HG02763 (cell line): ENCODE data around the gene KCNC1.

Experiments used
- ATAC-seq: cut with Tn5 transposase; IDR thresholded peaks from one replicate; pipeline ENCODE4 v1.9.1; 2021; ENCODE audit warnings: mild to moderate bottlenecking, moderate library complexity; ENCODE audit not compliant: unreplicated experiment

The KCNC1 gene

GRCh38 chr11:17752144-17752543 is 17.6 kb downstream of the KCNC1 start:
- no peak for ATAC-seq

GRCh38 chr11:17753153-17753552 is 18.6 kb downstream of the KCNC1 start:
- no peak for ATAC-seq

GRCh38 chr11:17753641-17754040 is 19.1 kb downstream of the KCNC1 start:
- no peak for ATAC-seq

- ATAC-seq: no peak
Measured at GRCh38 chr11:17755891-17756290, 21.3 kb downstream of the KCNC1 start.

GRCh38 chr11:17760102-17761029 is 25.8 kb downstream of the KCNC1 start:
- peak; percentile 50 for ATAC-seq

GRCh38 chr11:17762309-17762974 is 27.9 kb downstream of the KCNC1 start:
- no peak for ATAC-seq

GRCh38 chr11:17763244-17763643 is 28.7 kb downstream of the KCNC1 start:
- no peak for ATAC-seq

- ATAC-seq: no peak
Measured at GRCh38 chr11:17763703-17764102, 29.1 kb downstream of the KCNC1 start.

GRCh38 chr11:17764446-17765218 is 30.1 kb downstream of the KCNC1 start:
- no peak for ATAC-seq

- no peak for ATAC-seq
Measured at GRCh38 chr11:17765356-17766072, 30.9 kb downstream of the KCNC1 start.

- no peak for ATAC-seq
Measured at GRCh38 chr11:17766073-17766359, 31.4 kb downstream of the KCNC1 start.

- no peak for ATAC-seq
Measured at GRCh38 chr11:17766590-17766989, 32.0 kb downstream of the KCNC1 start.

- no peak for ATAC-seq
Measured at GRCh38 chr11:17767301-17767885, 32.8 kb downstream of the KCNC1 start.

- no peak for ATAC-seq
Measured at GRCh38 chr11:17767914-17768313, 33.3 kb downstream of the KCNC1 start.

- ATAC-seq: no peak
Measured at GRCh38 chr11:17768547-17768946, 34.0 kb downstream of the KCNC1 start.

- ATAC-seq: no peak
Measured at GRCh38 chr11:17769218-17769617, 34.6 kb downstream of the KCNC1 start.

- ATAC-seq: no peak
Measured at GRCh38 chr11:17770048-17770652, 35.6 kb downstream of the KCNC1 start.

- ATAC-seq: no peak
Measured at GRCh38 chr11:17770917-17771316, 36.3 kb downstream of the KCNC1 start.

GRCh38 chr11:17771415-17771814 is 36.8 kb downstream of the KCNC1 start:
- ATAC-seq: no peak

GRCh38 chr11:17771841-17772401 is 37.3 kb downstream of the KCNC1 start:
- no peak for ATAC-seq
